CD4-positive, alpha-beta T cell treated with Interleukin-12 subunit alpha and Interleukin-12 subunit beta, for 1 hour (primary cell): Measurements from ENCODE around the gene PPP1R8.
A peak's percentile ranks its signal among the peaks of the same experiment; 100 is the strongest.
"Not testable (repeated sequence)": the region's sequence is repeated elsewhere in the genome, so short reads cannot be mapped to it uniquely, and the experiment has no call there.

Experiments used
- DNase-seq: peaks from one replicate; pipeline ENCODE4 v3.0.0-alpha.2; 2020

PPP1R8 gene

DNA sequence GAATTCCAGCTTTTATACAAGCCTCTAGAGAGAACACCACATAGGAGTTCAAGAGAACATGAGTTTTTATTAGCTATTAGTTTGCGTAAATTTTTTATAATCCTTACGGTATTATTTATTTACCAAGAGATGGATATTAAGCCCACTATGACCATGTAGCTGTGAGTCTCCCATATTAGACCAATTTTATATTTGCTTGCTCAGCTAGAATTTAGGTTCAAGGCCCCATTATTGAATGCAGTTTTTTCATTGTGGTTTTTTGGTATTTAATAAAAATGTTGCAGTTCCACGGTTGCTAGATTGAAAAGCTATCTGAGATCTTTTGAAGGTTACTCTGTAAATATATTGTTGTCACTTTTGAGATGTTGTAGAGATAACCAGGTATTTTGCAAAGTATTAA is 2.9 kb downstream of the PPP1R8 start:
- no peak for DNase-seq

DNA sequence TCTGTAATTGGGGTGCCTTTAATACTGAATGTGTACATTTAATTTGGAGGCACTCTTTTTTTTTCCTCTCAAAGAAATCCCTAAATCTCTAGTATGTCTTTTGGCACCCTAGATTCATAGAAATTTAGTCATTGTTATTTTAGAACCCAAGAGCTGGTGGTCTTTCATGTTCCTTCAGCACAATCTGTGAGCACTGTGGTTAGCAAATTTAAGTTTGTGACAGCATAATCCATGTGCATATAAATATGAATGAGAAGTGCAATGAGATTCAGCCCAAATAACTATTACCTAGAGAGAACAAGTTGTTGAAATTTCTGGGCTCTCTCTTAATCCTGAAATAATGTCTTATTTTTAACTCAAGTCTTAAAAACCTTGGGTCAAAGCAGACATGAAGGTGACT is 4.5 kb downstream of the PPP1R8 start:
- no peak for DNase-seq

GRCh38 chr1:27835501-27835900 is 4.9 kb downstream of the PPP1R8 start:
- DNase-seq, result no peak

- DNase-seq, result no peak
Measured at GRCh38 chr1:27849951-27850350, 19.4 kb downstream of the PPP1R8 start.

GRCh38 chr1:27855085-27855484 is 24.5 kb downstream of the PPP1R8 start:
- DNase-seq, result no peak

GRCh38 chr1:27856561-27857343 is 26.2 kb downstream of the PPP1R8 start:
- DNase-seq, result no peak

GRCh38 chr1:27857552-27857951 is 27.0 kb downstream of the PPP1R8 start:
- DNase-seq, result not testable (repeated sequence)

GRCh38 chr1:27858072-27858948 is 27.7 kb downstream of the PPP1R8 start:
- peak; percentile 85 for DNase-seq

GRCh38 chr1:27858949-27859576 is 28.5 kb downstream of the PPP1R8 start:
- DNase-seq, result no peak

- no peak for DNase-seq
Measured at GRCh38 chr1:27861436-27861835, 30.9 kb downstream of the PPP1R8 start.

DNA sequence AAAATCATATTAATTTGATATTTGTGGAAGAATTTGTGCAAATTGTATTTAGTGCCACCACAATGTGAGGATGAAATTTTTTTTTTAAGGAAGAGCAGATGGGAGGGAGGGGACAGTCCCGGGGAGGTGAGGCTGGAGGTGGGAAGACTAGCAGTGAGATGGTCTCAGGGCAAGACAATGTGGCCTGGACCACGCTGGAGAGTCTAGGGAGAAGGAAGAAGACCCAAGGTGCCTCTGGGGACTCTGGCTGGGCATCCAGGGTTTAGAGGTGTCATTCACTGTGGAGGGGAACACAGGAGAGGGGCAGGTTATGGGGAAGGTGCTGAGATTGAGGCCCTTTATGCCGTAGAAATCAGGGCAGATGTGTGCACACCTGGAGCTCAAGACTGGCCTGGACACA is 31.4 kb downstream of the PPP1R8 start:
- no peak for DNase-seq

DNA sequence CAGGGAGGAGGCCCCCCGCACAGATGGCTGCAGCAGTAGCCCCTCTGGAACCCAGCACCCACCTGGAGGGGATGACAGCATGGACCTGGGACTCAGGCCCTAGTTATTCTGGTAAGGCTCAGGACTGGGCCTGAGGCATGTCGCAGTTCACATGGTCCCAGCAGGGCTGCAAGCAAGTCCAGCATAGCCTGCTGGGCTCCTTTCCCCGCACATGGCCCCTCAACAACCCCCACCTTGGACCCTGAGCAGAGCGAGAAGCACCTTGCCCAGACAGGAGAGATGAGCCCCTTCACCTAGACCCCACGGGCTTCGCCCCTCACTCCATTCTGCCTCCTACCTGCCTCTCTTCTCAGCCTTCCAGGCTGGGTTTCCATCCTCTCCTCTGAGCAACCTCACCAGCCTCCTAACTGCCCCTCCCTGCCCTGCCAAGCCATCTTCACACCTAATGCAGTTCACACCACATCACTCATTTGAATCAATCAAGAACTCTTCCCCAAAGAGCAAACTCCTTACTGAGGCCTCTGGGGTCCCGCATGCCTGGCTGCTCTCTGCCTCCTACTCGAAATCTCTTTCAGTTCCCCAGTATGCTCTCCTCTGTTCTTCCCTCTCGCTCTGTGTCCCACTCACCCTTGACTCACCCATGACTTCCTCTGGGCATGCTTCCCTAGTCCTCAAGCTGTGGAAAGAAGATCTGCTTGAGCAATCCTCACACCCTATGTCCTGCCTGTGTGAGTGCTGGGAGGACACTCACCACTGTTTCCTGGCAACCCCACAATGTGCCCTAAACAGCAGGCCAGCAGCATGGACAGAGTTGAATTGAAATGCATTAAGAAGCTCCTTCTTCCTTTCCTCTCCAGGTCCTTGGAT is 32.3 kb downstream of the PPP1R8 start:
- DNase-seq, result peak; percentile 35

GRCh38 chr1:27863538-27863915 is 32.9 kb downstream of the PPP1R8 start:
- no peak for DNase-seq

- peak; percentile 50 for DNase-seq
Measured at GRCh38 chr1:27864264-27864895, 33.8 kb downstream of the PPP1R8 start.

GRCh38 chr1:27865821-27866220 is 35.2 kb downstream of the PPP1R8 start:
- no peak for DNase-seq

GRCh38 chr1:27868556-27868931 is 38.0 kb downstream of the PPP1R8 start:
- no peak for DNase-seq

DNA sequence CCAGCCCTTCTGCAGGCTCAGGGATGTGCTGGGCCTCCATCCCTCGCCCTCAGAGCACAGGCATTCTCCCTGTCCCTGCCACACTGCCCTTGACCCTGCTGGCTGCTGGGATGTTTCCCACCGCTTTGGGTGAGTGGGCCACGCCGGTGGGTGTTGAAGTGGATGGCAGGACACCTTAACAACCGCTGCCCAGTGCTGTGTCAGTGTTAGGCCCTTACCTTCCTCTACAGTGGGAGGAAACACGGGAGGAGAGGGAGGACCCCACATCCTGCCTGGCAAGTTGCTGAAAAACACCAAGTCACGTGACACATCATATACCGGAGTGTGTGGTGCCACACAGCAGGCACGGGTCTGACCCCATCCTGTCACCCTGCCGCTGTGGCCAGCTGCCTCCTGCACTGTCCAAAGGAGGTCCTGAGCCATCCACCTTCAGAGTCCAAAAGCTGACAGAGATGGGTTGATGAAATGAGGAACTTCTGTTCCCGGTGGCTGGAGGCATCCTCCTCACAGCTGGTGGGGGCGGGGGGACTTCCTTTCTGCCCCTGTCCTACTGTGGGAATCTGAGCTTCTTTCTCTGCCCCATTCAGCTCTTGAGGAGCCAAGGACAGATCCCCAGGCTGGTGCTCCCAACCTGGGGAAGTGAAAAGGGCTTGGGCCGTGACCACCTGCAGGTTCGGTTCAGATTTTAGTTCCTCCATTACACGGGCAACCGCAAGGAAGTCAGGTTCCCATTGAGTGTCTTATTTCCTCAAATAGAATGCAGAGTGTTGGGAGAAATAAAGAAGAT is 38.5 kb downstream of the PPP1R8 start:
- DNase-seq, result peak; percentile 79

- DNase-seq, result no peak
Measured at GRCh38 chr1:27869719-27870085, 39.1 kb downstream of the PPP1R8 start.

DNA sequence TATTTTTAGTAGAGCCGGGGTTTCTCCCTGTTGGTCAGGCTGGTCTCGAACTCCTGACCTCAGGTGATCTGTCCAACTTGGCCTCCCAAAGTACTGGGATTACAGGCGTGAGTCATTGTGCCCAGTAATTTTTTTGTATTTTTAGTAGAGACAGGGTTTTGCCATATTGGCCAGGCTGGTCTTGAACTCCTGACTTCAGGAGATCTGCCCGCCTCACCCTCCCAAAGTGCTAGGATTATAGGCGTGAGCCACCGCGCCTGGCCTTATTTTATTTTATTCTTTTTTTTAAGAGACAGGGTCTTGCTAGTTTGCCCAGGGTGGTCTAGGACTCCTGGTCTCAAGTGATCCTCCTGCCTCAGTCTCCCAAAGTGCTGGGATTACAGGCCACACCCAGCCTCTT is 40.5 kb downstream of the PPP1R8 start:
- DNase-seq, result not testable (repeated sequence)

DNA sequence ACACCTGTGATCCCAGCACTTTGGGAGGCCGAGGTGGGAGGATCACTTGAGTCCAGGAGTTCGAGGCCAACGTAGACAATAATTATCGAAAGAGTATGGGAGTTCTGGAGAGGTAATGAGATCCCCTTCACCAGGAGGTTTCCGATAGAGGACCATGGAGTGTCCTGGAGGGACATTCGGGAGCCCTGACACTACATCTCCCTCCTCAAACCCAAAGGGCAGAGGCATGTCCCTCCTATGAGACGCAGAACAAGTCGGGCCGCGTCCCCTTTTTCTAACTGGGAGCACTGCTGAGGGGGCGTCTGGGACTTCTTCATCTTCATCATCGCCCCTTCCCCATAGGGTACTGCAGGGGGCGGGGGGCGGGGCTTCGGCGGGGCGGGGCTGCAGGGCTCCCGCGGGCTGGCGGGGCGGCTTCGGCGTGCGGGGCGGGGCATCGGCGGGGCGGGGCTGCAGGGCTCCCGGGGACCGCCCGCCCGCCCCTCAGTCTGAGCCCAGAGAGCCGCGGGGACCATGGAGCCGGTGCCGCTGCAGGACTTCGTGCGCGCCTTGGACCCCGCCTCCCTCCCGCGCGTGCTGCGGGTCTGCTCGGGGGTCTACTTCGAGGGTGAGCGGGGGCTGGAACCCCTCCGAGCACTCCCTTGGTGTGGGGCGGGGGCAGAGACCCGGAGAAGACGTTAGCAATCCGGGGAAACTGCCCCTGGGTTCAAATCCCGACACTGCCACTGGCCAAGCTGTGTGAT is 41.6 kb downstream of the PPP1R8 start, which contains the start of gene THEMIS2:
TSS of gene THEMIS2 (plus strand) at position 486 of the 743 bp plus-strand sequence. CDS start at position 514, 28 bp downstream.
- peak; percentile 85 for DNase-seq
